Stomach (tissue), 9 donors: ENCODE data around the gene MB21D2. TPM values are rescaled to one million over a fixed set of nuclear protein-coding genes. Genes with fewer than 3 reads are reported as not detected.

Source experiments
- DNase-seq, 2 donors: peaks; one replicate each; pipeline versions ENCODE4 v3.0.0 to v3.0.0-alpha.2; 2013 to 2019
- H3K27ac ChIP-seq, 5 donors: fragments of 200-600 bp in 4 of 5; sonication (generic) in 4 of 5; one replicate each; pipeline ENCODE4 v1.5.1; 2013 to 2019; ENCODE audit warnings: mild to moderate bottlenecking in 1 of 5, moderate library complexity in 1 of 5
- H3K27me3 ChIP-seq, 3 donors: fragments of 200-600 bp; sonication (generic); one replicate each; pipeline ENCODE4 v1.5.1; 2017 to 2019; ENCODE audit warnings: mixed run types in 1 of 3
- H3K36me3 ChIP-seq, 4 donors: fragments of 200-600 bp; sonication (generic); 1 replicate in 3 of 4; 2 replicates in 1 of 4; pipeline ENCODE4 v1.5.1; 2016 to 2019
- H3K4me1 ChIP-seq, 4 donors: fragments of 200-600 bp; sonication (generic); one replicate each; pipeline ENCODE4 v1.5.1; 2016 to 2019
- H3K4me3 ChIP-seq, 4 donors: fragments of 200-600 bp; sonication (generic) in 3 of 4; one replicate each; pipeline ENCODE4 v1.5.1; 2016 to 2019; ENCODE audit warnings: mild to moderate bottlenecking in 1 of 4
- H3K9me3 ChIP-seq, 4 donors: fragments of 200-600 bp; sonication (generic); one replicate each; pipeline ENCODE4 v1.5.1; 2016 to 2019
- EP300 ChIP-seq: sonication (generic); formaldehyde crosslinking; IDR thresholded peaks from one replicate; pipeline ENCODE4 v1.6.1; 2017; ENCODE audit warnings: antibody characterized with exemption
- POLR2A ChIP-seq, 4 donors: fragments of 450-650 bp; IDR thresholded peaks; one replicate each; pipeline ENCODE4 v1.6.1; 2016; ENCODE audit warnings: antibody characterized with exemption in 4 of 4, control low read depth in 2 of 4, mild to moderate bottlenecking in 1 of 4, moderate library complexity in 1 of 4
- POLR2AphosphoS5 ChIP-seq, 3 donors: sonication (generic); formaldehyde crosslinking; IDR thresholded peaks; one replicate each; pipeline ENCODE4 v1.6.1; 2016; ENCODE audit warnings: antibody characterized with exemption in 3 of 3
- WGBS, 5 donors: extraction: QIAGEN DNeasy Blood & Tissue Kit in 3 of 5; methylation state at CpG; one replicate each; pipeline versions ENCODE4 v1.1.5 to v1.1.7; 2013 to 2018; 5-methylcytosine and 5-hydroxymethylcytosine counted together
- intact Hi-C: fragments of 100-400 bp; cut with DNase I; formaldehyde crosslinking; loops from one replicate; pipeline ENCODE4 v1.15.1; 2023; ENCODE audit warnings: low total_unique reads
- polyA plus RNA-seq, 3 donors: library from polyadenylated mRNA; stranded (reverse); fragments of 200-250 nt; gene quantifications; one replicate each; pipeline ENCODE4 v1.2.3, GENCODE V29; 2013
- total RNA-seq, 5 donors: library from RNA; depleted of rRNA; stranded (reverse); fragments of >200 nt; gene quantifications; one replicate each; pipeline versions ENCODE4 v1.1.0 to v1.2.3, GENCODE V29; 2014 to 2016
- TF ChIP-seq, protein P1 (sequence below), 7 experiments: fragments of 450-650 bp in 4 of 7; fragments of 200-600 bp in 3 of 7; sonication (generic) in 3 of 7; IDR thresholded peaks; one replicate each; pipeline ENCODE4 v1.5.1; 2016 to 2019; ENCODE audit warnings: antibody characterized with exemption in 7 of 7, control low read depth in 2 of 7, mild to moderate bottlenecking in 1 of 7
- donor health status: healthy with polysubstance abuse.
- donor health status: Bipolar disorder and iron deficiency.
- donor health status: healthy.

MB21D2 gene
- total and polyA plus RNA-seq, 8 donors, result 0.45 to 15.1 (median 2.0) TPM

DNA sequence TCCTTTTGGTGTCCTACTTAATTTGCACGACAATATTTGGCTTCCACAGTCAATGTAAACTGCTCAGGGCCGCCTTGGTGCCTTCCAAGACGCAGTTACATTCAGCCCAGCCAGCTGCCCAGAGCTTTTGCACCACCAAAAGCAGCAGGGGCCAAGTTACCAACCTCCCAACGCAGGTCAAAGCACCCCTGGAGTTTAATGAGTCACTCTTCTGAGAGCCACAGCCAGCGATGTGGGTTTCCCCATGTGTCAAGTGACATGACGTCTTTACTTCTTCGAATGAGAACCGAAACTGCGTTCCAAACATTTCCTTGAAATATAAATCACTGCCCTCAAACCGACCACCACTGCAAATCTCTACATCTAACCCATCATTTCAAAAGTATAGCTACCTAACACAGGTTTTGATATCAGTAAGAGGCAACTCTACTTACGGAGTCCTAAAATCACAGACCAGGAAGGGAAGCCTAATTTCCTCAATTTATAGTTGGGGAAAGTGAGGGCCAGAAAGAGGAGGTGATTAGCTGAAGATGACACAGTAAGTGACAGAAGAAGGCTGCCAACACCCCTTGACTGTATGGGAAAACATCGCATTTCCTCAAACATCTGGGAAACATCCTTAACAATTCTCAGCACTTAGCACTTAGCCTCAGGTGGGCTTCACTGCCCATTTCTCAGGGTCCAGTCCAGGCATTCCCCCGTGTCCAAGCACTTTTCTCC lies 24.5 kb downstream of the MB21D2 start:
- 57 to 68% (median 60%) methylated on average over 13 of the region's 13 CpGs for WGBS, 5 donors
- intact Hi-C loops, result no loop called here
- Histone ChIP-seq H3K4me3 (no peak overlapping the region), H3K9me3 (no peaks in the 10 kb centered on the region), H3K27ac (peak overlapping the region in 4 of 5 donors; percentile 11 to 61 (median 24)), H3K36me3 (no peaks in the 10 kb centered on the region), H3K27me3 (no peaks in the 10 kb centered on the region), H3K4me1 (peaks cover 9 to 48% (median 24%) of the 10 kb centered on the region in 4 donors)
- no peak for TF ChIP-seq POLR2A (IDR thresholded peaks at IDR 0.05)
- TF ChIP-seq POLR2AphosphoS5 (IDR thresholded peaks at IDR 0.05), result peak in 2 of 3 donors; percentile 34 to 62
- TF ChIP-seq, protein P1, sequence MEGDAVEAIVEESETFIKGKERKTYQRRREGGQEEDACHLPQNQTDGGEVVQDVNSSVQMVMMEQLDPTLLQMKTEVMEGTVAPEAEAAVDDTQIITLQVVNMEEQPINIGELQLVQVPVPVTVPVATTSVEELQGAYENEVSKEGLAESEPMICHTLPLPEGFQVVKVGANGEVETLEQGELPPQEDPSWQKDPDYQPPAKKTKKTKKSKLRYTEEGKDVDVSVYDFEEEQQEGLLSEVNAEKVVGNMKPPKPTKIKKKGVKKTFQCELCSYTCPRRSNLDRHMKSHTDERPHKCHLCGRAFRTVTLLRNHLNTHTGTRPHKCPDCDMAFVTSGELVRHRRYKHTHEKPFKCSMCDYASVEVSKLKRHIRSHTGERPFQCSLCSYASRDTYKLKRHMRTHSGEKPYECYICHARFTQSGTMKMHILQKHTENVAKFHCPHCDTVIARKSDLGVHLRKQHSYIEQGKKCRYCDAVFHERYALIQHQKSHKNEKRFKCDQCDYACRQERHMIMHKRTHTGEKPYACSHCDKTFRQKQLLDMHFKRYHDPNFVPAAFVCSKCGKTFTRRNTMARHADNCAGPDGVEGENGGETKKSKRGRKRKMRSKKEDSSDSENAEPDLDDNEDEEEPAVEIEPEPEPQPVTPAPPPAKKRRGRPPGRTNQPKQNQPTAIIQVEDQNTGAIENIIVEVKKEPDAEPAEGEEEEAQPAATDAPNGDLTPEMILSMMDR (IDR thresholded peaks at IDR 0.05), result no peak
- TF ChIP-seq EP300, result no peak
- peak in 1 of 2 donors; percentile 70 for DNase-seq

- Histone ChIP-seq H3K27ac (peak overlapping the region in 1 of 5 donors; percentile 39), H3K27me3 (no peaks in the 10 kb centered on the region), H3K9me3 (no peaks in the 10 kb centered on the region), H3K36me3 (no peaks in the 10 kb centered on the region), H3K4me1 (peaks cover 9 to 38% (median 27%) of the 10 kb centered on the region in 4 donors), H3K4me3 (no peak overlapping the region)
- DNase-seq, result no peak
- TF ChIP-seq POLR2A (IDR thresholded peaks at IDR 0.05), result no peak
- no peak for TF ChIP-seq EP300
- no peak for TF ChIP-seq POLR2AphosphoS5 (IDR thresholded peaks at IDR 0.05)
- TF ChIP-seq, protein P1 (IDR thresholded peaks at IDR 0.05), result no peak
- intact Hi-C loops, result no loop called here
- WGBS, 5 donors, result 88 to 91% (median 89%) methylated on average over 13 of the region's 13 CpGs
Observed at GRCh38 chr3:192890347-192891335, 27.0 kb downstream of the MB21D2 start.

DNA sequence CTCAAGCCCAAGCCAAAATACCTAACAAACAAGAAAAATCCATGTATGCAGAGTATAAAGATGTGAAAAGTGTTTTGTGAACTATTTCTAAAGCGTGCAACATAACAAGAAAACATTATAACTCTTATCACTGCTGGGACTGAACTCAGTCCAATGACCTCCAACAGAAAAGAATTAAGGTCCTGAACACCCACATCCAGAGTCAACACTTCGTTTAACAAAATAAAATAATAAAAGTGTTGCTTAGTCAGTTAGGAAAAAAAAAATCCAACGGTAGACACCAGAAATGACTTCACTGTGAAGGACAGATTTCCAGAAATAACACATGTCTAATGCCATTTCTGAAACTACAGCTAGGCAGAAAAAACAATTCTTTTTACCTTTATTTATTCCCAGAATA lies 28.0 kb downstream of the MB21D2 start:
- peaks cover 9 to 38% (median 27%) of the 10 kb centered on the region in 4 donors for H3K4me1 ChIP-seq
- TF ChIP-seq POLR2AphosphoS5 (IDR thresholded peaks at IDR 0.05) (no peak), EP300 (no peak), POLR2A (IDR thresholded peaks at IDR 0.05) (no peak)
- TF ChIP-seq, protein P1 (IDR thresholded peaks at IDR 0.05), result no peak
- no peaks in the 10 kb centered on the region for H3K9me3 ChIP-seq
- H3K4me3 ChIP-seq, result no peak overlapping the region
- H3K27ac ChIP-seq, result peak overlapping the region in 1 of 5 donors; percentile 39
- intact Hi-C loops, result no loop called here
- DNase-seq, result no peak
- H3K36me3 ChIP-seq, result no peaks in the 10 kb centered on the region
- 23 to 39% (median 28%) methylated on average over 3 of the region's 3 CpGs for WGBS, 5 donors
- no peaks in the 10 kb centered on the region for H3K27me3 ChIP-seq

DNA sequence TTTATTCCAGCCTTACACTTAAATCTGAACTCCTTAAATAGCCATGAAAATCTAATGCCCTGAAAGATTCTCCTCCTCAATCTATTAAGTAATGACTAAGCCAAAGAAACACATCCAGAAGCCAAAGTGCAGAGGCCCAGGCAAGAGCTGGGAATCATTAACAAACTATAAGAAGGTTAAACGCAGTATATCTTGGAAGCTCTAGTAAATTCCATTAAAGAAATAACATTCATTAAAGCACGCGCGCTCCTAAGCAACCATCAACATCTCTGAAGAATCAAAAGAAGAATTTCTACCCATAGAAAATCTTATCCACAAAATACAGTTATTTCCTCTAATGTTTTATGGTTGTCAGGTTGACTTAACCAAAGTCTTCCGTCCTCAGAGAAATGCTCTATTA lies 29.5 kb downstream of the MB21D2 start:
- no peaks in the 10 kb centered on the region for H3K9me3 ChIP-seq
- H3K4me1 ChIP-seq, result peaks cover 9 to 36% (median 24%) of the 10 kb centered on the region in 4 donors
- no peak overlapping the region for H3K4me3 ChIP-seq
- 75 to 88% (median 85%) methylated on average over 5 of the region's 5 CpGs for WGBS, 5 donors
- peak overlapping the region in 1 of 5 donors; percentile 39 for H3K27ac ChIP-seq
- TF ChIP-seq, protein P1 (IDR thresholded peaks at IDR 0.05), result no peak
- TF ChIP-seq POLR2AphosphoS5 (IDR thresholded peaks at IDR 0.05) (no peak), POLR2A (IDR thresholded peaks at IDR 0.05) (no peak), EP300 (no peak)
- no peaks in the 10 kb centered on the region for H3K27me3 ChIP-seq
- peak in 1 of 2 donors; percentile 52 for DNase-seq
- H3K36me3 ChIP-seq, result no peaks in the 10 kb centered on the region
- intact Hi-C loops, result no loop called here
